GM19023 (cell line): ENCODE measurements around the gene CCSER1.

Source experiments
- ATAC-seq: cut with Tn5 transposase; IDR thresholded peaks from one replicate; pipeline ENCODE4 v1.9.1; 2021; ENCODE audit warnings: mild to moderate bottlenecking, moderate library complexity; ENCODE audit not compliant: unreplicated experiment

CCSER1 gene

DNA sequence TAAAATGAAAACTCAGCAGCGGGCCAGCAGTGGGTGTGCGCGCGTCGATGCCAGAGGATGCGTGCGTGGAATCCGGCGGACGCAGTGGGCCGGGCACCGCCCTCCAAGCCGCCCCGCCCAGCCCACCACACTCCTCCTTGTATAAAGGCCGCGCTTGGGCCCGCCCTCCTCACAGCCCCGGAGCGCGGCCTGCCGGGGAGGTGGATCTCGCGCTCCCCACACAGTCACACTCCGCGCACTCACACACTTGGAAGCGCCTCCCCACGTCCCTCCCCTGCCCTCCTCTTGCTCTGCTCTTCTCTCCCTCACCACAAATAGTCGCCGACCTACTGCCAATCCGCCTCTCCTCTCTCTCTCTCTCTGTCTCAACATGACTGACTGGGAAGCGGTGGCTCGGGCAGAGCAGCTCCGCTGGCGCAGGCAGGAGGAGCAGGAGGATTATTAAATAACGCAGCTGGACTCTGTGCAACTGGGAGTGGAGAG lies at the start of gene CCSER1:
TSS of gene CCSER1 (plus strand) at position 172 of the 483 bp plus-strand sequence.
- peak; percentile 83 for ATAC-seq

- no peak for ATAC-seq
Measured at GRCh38 chr4:90078440-90078839, 48.8 kb upstream of the CCSER1 start.

DNA sequence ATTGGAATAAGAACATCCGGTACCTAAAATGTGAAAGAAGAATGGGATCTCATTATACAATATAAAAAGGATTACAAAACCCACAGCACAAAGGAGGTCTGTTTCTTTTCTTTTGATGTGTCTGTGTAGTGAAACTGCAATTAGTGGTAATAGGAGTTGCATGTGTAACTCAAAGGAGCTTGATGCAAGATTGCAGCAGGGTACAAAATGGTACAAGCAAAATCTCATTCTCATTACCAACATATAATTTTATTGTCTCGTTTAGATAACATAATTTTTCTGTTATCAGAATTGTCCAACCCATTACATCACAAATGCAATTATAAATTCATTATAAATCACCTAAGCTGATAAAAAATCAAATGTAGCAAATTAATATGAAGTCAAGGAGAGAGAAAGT lies 47.1 kb upstream of the CCSER1 start:
- no peak for ATAC-seq

DNA sequence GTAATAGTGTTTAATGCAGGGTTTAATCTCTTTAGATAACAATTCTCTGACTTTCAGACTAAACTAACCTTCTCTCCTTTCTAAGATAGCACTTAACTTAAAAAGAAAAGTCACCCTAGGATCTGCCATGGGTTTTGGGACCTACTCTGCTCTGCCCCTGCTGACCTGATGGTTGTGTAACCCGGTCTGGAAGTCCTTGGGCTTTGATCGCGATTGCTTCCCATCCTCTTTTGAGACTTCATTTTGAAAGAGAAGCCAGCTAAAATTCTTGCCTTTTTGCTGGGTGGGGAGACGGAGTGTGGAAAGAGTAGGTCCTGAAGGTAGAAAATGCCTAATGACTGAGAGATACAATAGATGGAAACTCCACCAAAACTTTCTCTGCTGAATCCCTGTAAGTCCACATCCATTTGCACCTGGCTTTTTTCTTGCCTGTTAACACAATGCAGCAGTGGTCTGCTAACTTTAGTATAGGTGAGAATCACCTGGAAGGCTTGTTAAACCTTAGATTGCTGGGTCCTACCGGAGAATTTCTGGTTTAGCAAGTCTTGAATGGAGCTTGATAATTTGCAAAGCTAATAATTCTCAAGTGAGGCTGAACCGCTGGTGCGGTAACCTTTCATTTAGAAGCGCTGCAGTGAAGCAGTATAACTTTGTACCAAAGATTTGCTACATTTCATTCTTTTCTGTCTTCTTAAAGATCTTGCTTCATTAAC lies 45.6 kb upstream of the CCSER1 start:
- ATAC-seq: no peak

DNA sequence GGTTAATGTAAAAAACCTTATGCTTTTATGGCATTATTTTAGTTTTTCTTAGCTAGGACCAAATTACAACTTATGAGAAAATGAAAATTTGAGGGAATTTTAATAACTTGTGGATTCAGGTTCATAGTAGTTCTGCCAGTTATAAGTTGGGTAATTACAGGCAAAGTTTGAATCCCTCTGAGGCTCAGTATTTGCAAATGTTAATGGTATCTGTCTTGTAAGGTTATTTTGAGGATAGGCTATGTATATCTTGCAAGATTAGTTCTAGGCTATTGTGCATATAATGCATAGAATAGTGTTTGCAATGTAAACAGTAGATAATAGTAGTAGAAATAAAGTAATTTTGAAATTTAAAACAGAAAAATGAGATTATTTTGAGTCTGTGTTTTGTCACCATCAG lies 44.7 kb upstream of the CCSER1 start:
- no peak for ATAC-seq

DNA sequence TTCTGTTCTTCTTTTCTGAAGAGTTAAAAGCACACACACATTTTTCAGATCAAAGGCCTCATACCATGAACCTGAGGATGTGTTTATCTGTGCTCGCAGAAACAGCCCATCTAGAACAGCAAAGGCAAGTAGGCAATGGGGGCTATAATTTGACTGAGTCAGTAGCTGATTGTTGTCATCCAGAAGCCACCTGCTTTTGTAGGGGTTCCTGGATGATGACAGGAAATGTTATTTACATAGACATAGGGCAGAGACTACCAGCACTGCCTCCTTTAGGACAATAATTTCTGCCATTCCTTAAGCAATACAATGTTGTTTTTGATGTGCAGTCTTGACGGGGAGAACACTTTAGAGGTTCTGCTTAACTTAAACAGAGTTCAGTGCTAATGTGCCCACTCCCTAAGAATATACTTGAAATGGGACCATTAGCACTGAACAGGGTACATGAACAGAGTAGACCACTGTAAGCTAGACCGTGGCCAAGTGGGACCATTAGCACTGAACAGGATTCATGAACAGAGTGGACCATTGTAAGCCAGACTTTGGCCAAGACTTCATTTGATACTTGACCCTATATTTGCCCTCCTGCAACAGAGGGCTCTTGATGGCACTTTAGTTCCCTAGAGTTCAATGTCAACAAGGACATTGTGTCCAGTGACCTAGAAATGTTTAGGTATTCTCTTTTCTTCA lies 42.8 kb upstream of the CCSER1 start:
- no peak for ATAC-seq

DNA sequence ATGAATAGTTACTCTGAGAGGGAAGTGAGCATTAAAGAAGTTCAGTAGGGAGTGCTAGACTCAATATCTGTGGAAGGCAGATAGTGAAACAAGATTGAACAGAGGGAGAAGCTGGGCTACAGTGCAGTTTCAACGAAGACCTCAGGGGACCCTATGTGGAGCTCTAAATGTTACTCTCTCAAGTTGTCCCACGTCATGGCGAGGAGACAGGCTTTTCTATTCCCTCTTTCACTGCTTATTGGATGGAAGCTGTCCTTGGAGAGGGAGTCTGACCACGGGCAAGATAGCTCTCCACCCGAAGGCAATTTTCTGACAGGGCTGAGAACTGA lies 42.3 kb upstream of the CCSER1 start:
- no peak for ATAC-seq

DNA sequence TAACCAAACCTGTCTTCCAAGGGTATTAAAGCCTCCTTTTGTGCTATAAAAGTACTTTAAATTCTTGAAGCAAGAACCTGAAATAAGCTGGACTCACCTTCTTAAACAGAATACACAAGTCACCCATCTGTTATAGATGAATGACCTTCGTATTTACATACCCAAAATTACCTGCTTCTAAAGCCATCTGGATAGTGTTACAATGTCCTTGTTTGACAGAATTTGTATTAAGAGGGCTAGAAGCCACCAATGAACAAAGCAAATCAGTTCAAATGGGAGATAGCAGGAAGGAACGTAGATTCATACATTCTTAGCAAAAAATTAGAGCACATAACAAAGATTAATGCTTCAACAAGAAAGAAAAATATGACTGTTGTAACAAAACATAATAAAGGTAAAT lies 33.7 kb upstream of the CCSER1 start:
- ATAC-seq: no peak

GRCh38 chr4:90095000-90095399 lies 32.2 kb upstream of the CCSER1 start:
- ATAC-seq: no peak

DNA sequence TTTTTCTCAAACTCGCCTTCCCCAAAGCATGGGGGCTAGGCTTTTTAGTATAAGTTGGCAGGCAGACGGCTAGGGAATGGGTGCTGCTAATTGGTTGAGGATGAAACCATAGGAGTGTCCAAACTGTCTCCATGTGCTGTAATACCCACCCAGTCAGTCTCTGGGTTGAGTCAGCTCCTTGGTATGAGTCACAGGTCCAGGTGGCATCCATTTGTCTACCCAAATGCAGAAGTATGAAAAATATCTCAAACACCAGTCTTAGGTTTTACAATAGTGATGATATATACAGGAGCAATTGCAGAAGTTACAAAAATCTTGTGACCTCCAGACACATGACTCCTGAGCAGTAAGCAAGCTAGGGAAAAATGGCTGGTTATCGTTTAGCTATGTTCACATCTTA lies 27.4 kb upstream of the CCSER1 start:
- ATAC-seq: peak; percentile 58

DNA sequence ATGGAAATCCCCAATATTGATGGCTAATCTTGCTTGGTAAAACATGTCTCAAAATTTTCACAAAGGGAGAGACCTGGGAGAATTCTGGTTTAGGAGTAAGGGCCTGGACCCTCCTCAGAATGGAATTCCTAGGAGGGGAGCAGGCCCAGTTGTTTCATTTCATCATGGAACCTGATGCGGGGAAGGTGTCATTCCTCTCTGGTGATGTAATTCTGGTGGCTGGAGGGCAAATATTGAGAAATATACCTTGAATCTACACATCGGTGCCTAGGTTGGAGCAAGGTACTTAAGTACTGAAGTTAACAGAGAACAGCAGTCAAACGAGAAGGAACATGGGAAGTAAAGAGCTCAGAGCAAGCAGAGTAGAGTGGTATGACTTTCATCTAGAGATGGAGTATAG lies 23.2 kb upstream of the CCSER1 start:
- ATAC-seq: no peak

DNA sequence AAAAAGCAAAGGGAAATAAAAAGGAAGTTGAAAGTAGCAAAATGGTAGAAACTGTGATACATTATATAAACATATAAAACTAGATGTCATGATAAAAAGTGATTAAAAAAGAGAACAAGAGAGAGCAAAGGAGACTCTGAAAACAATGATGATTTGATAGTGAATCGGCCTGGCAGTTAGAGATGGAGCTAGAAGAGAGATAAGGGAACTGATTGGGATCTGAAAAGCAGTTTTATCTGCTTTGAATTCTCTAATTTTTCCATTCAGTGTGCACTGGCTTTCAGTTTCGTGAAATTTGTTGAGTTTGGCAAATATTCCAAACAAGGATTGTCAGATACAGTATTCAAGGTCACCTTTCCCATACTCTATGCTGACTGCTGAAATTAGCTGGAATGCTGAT lies 21.9 kb upstream of the CCSER1 start:
- ATAC-seq: no peak

DNA sequence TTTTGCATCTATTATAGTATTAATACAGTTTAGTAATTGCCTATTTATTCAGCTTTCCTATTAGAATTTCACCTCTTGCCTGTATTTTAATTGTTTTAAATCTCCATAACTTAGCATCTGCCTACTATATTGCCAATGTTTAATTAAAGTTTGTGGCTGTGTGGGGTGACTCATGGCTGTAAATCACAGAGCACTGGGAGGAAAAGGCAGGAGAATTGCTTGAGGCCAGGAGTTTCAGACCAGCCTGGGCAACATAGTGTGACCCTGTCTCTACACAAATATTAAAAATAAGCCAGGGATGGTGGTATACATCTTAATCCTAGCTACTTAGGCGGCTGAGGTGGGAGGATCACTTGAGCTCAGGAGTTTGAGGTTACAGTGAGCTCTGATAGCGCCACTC lies 14.5 kb upstream of the CCSER1 start:
- no peak for ATAC-seq

- no peak for ATAC-seq
Measured at GRCh38 chr4:90113881-90114457, 13.2 kb upstream of the CCSER1 start.

- ATAC-seq: peak; percentile 79
Measured at GRCh38 chr4:90118527-90119195, 8.5 kb upstream of the CCSER1 start.

DNA sequence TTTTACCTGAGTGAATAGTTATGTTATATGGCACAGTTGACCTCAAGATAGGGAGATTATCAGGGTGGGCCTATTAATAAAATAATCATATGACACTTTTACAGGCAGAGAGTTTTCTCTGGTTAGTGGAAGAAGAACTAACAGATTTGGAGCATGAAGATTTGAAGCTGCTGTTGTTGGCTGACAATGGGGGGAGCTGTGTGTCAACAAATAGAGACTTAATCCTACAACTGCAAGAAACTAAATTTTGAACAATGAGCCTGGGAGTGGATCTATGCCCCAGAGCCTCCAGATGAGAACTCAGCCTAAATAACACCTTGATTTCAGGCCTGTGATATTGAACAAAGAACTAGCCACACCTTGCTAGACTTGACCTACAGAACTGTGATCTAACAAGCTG lies 7.2 kb upstream of the CCSER1 start:
- no peak for ATAC-seq

DNA sequence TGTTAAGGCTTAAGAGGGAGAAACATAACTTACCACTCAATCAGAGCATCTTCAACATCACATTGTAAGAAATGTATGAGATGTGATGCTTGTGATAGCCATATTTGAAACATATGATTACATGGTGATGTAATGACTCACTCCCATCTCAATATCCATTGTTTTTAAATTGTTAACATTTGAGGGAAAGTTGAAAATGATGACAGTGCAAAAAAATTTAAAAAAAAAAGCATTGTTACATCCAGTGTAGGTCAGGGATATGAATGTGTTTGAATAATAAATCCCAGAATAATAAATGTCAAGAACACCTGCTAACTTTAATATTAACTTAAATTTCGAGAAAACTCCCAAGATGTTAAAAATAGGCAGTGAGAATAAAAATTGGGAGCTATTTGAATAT lies 6.4 kb upstream of the CCSER1 start:
- ATAC-seq: no peak

- ATAC-seq: no peak
Measured at GRCh38 chr4:90121676-90122354, 5.4 kb upstream of the CCSER1 start.

GRCh38 chr4:90122355-90122748 lies 4.8 kb upstream of the CCSER1 start:
- no peak for ATAC-seq

DNA sequence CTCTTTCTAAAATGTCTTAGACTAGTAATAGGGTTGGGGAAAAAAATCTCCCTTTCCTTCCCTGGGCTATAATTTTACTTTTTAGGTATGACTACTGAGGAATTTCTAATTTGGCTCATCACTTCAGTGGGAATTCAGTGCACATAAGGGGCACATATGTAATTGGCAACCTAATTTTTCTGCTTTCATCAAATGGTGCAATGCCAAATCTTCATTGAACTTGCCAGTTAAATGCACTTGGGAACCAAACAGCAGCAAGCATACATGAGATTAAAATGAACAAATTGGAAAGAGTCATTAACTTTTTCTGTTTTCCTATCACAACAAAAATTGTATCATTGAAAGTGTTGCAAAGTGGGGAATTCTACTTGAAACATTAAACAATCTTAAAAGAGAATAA lies 2.9 kb upstream of the CCSER1 start:
- ATAC-seq: no peak

DNA sequence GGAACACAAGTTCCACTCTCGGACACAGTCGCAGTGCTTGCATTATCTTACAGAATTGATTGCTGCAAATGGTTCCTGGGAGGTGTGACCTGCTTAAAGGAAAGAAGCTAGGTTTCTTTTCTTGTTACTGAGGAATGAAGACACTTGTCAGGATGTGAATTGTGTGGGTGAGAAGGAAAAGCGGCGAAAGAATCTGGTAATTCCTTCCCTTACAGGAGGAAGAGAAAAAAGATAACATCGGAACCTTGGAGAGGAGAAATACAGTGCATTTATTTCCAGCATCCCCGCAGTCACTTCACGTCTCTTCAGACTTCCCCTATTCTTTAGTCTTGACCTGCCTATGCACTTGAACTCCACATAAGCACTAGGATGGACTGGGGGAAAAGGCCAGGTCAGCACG lies 389 bp upstream of the CCSER1 start:
- ATAC-seq: no peak
